Natural killer cell (primary cell): ENCODE measurements around the gene KDM3B. TPM values are rescaled to one million over a fixed set of nuclear protein-coding genes. Genes with fewer than 3 reads are reported as not detected.

Experiments
- ATAC-seq, 3 donors: fragments of 150-1000 bp in 2 of 3; fragments of 200-7000 bp in 1 of 3; cut with Tn5 transposase; 1 replicate in 1 of 3; 2 replicates in 2 of 3; pipeline ENCODE4 v1.10.0; 2021; ENCODE audit warnings: mild to moderate bottlenecking in 2 of 3, moderate library complexity in 2 of 3
- DNase-seq, 2 donors: peaks; one replicate each; pipeline versions ENCODE4 v3.0.0 to v3.0.0-alpha.2; 2013 to 2021; ENCODE audit warnings: mixed read lengths in 1 of 2
- H3K27ac ChIP-seq: one replicate; pipeline ENCODE4 v1.5.1; 2013; ENCODE audit warnings: mild to moderate bottlenecking, low read length
- H3K27me3 ChIP-seq: one replicate; pipeline ENCODE4 v1.6.1; 2013; ENCODE audit warnings: low read length; ENCODE audit not compliant: control insufficient read depth, insufficient read depth
- H3K36me3 ChIP-seq: one replicate; pipeline ENCODE4 v1.6.1; 2013; ENCODE audit warnings: low read length; ENCODE audit not compliant: control insufficient read depth, insufficient read depth
- H3K4me1 ChIP-seq: one replicate; pipeline ENCODE4 v1.6.1; 2013; ENCODE audit warnings: low read length; ENCODE audit not compliant: control insufficient read depth, insufficient read depth
- H3K4me3 ChIP-seq: one replicate; pipeline ENCODE4 v1.5.1; 2013; ENCODE audit warnings: low read length
- H3K9me3 ChIP-seq: one replicate; pipeline ENCODE4 v1.6.1; 2013; ENCODE audit warnings: low read length; ENCODE audit not compliant: control insufficient read depth, insufficient read depth
- H3K27ac Mint-ChIP-seq, 2 donors: one replicate each; pipeline ENCODE4 v1.8.0; 2022; ENCODE audit warnings: mild to moderate bottlenecking in 2 of 2, mixed read lengths in 2 of 2, moderate library complexity in 1 of 2
- H3K27me3 Mint-ChIP-seq, 2 donors: one replicate each; pipeline ENCODE4 v1.8.0; 2022; ENCODE audit warnings: low read depth in 2 of 2, mixed read lengths in 2 of 2
- H3K36me3 Mint-ChIP-seq: one replicate; pipeline ENCODE4 v1.8.0; 2022; ENCODE audit warnings: mixed read lengths
- H3K4me1 Mint-ChIP-seq, 2 donors: one replicate each; pipeline ENCODE4 v1.8.0; 2022; ENCODE audit warnings: mixed read lengths in 2 of 2
- H3K4me3 Mint-ChIP-seq: one replicate; pipeline ENCODE4 v1.8.0; 2022; ENCODE audit warnings: mild to moderate bottlenecking, moderate library complexity, mixed read lengths
- H3K9me3 Mint-ChIP-seq, 2 donors: one replicate each; pipeline ENCODE4 v1.8.0; 2022; ENCODE audit warnings: mixed read lengths in 2 of 2
- CTCF ChIP-seq: fragments of 200-600 bp; IDR thresholded peaks from one replicate; pipeline ENCODE4 v1.8.0; 2022; ENCODE audit warnings: antibody characterized with exemption
- WGBS: methylation state at CpG from one replicate; pipeline ENCODE4 v1.1.7; 2013; ENCODE audit warnings: missing lambda C conversion rate; ENCODE audit not compliant: insufficient coverage; 5-methylcytosine and 5-hydroxymethylcytosine counted together
- intact Hi-C: fragments of 100-400 bp; cut with micrococcal nuclease; formaldehyde crosslinking; loops from one replicate; pipeline ENCODE4 v1.14.2; 2022
- total RNA-seq, 4 donors: library from RNA; stranded (reverse); fragments of 120-200 nt in 1 of 4; gene quantifications; one replicate each; pipeline versions ENCODE4 v1.2.3 to v1.2.4, GENCODE V29; 2013 to 2022

KDM3B gene
- total RNA-seq, 3 donors from 2014 or later (not counting 1 experiment from before 2014, with no cell fraction given) = 82.3 to 87.1 (median 82.3) TPM

GRCh38 chr5:138359621-138360020, 7.1 kb downstream of the KDM3B start:
- intact Hi-C loops = no loop called here
- H3K27ac Mint-ChIP-seq = peak overlapping the region in 1 of 2 donors; percentile 46
- peaks cover 2% of the 10 kb centered on the region for H3K36me3 ChIP-seq
- H3K27me3 ChIP-seq = no peaks in the 10 kb centered on the region
- no peak overlapping the region for H3K27ac ChIP-seq
- H3K36me3 Mint-ChIP-seq = no peaks in the 10 kb centered on the region
- H3K4me1 Mint-ChIP-seq = peaks cover 42 to 43% of the 10 kb centered on the region in 2 donors
- no peak for DNase-seq
- H3K4me1 ChIP-seq = no peaks in the 10 kb centered on the region
- no peak for ATAC-seq
- TF ChIP-seq CTCF = no peak
- H3K4me3 Mint-ChIP-seq = no peak overlapping the region
- H3K27me3 Mint-ChIP-seq = no peaks in the 10 kb centered on the region
- H3K4me3 ChIP-seq = no peak overlapping the region
- no peaks in the 10 kb centered on the region for H3K9me3 ChIP-seq
- H3K9me3 Mint-ChIP-seq = no peaks in the 10 kb centered on the region
- no CpG with 5 or more reads among the region's 3 CpGs for WGBS

- no peak for ATAC-seq
- WGBS = no CpG with 5 or more reads among the region's 1 CpG
- H3K4me3 Mint-ChIP-seq = peak overlapping the region; percentile 13
Measured at GRCh38 chr5:138360941-138361452, 8.5 kb downstream of the KDM3B start.

GRCh38 chr5:138364576-138364975, 12.1 kb downstream of the KDM3B start:
- TF ChIP-seq CTCF = no peak
- Mint-ChIP-seq H3K27ac (no peak overlapping the region), H3K9me3 (no peaks in the 10 kb centered on the region), H3K36me3 (no peaks in the 10 kb centered on the region), H3K4me1 (peaks cover 57% of the 10 kb centered on the region in 2 donors), H3K27me3 (no peaks in the 10 kb centered on the region), H3K4me3 (no peak overlapping the region)
- intact Hi-C loops = no loop called here
- Histone ChIP-seq H3K4me1 (peaks cover 5% of the 10 kb centered on the region), H3K9me3 (no peaks in the 10 kb centered on the region), H3K36me3 (peaks cover 2% of the 10 kb centered on the region), H3K27ac (no peak overlapping the region), H3K4me3 (no peak overlapping the region), H3K27me3 (no peaks in the 10 kb centered on the region)
- ATAC-seq (no peak), DNase-seq (no peak)
- no CpG with 5 or more reads among the region's 1 CpG for WGBS

More at GRCh38 chr5:138360941-138361452, 8.5 kb downstream of the KDM3B start:
- intact Hi-C loops = no loop called here
- Mint-ChIP-seq H3K36me3 (no peaks in the 10 kb centered on the region), H3K27ac (peak overlapping the region; percentile 57 to 74), H3K4me1 (peaks cover 31% of the 10 kb centered on the region in 2 donors), H3K27me3 (no peaks in the 10 kb centered on the region), H3K9me3 (no peaks in the 10 kb centered on the region)
- Histone ChIP-seq H3K36me3 (peaks cover 2% of the 10 kb centered on the region), H3K27ac (no peak overlapping the region), H3K9me3 (no peaks in the 10 kb centered on the region), H3K4me1 (no peaks in the 10 kb centered on the region), H3K4me3 (no peak overlapping the region), H3K27me3 (no peaks in the 10 kb centered on the region)
- no peak for TF ChIP-seq CTCF
- no peak for DNase-seq
